Measurements from ENCODE around the gene NCAM1. TPM values are rescaled to one million over a fixed set of nuclear protein-coding genes. Genes with fewer than 3 reads are reported as not detected.

The NCAM1 gene
- total RNA-seq, 1 experiment from 2014 or later = not detected

- Histone ChIP-seq H3K27me3 (ENCODE audit: low read length) (peaks cover 20% of the 10 kb centered on the region; the same call in 1 of the 2 replicates), H3K4me3 (ENCODE audit: low read length) (no peak overlapping the region)
Measured at GRCh38 chr11:113189909-113190667, 228.9 kb downstream of the NCAM1 start.

GRCh38 chr11:113192121-113192925 is 231.1 kb downstream of the NCAM1 start:
- H3K9me3 ChIP-seq (ENCODE audit: low read length) = no peaks in the 10 kb centered on the region
- intact Hi-C loops (cut with micrococcal nuclease) = no loop called here
- no peak overlapping the region for H3K9ac ChIP-seq (ENCODE audit: low read length)
- DNase-seq (no peak), ATAC-seq (no peak)
- no peak overlapping the region for H3K4me3 ChIP-seq (ENCODE audit: low read length)
- H3K9me2 ChIP-seq (replicated peaks; ENCODE audit: low read length) = no peaks in the 10 kb centered on the region
- no TSS peak for BruUV-seq (replicated peaks)
- H3K4me2 ChIP-seq (ENCODE audit: low read length) = no peak overlapping the region
- no peaks in the 10 kb centered on the region for H3K79me2 ChIP-seq (ENCODE audit: low read length)
- no peaks in the 10 kb centered on the region for H3F3A ChIP-seq (ENCODE audit: low read length, unreplicated experiment)
- H4K20me1 ChIP-seq (ENCODE audit: low read length) = no peaks in the 10 kb centered on the region
- no peak overlapping the region for H3K27ac ChIP-seq (ENCODE audit: low read length)
- ChIA-PET POLR2A (ENCODE audit: unreplicated experiment) (no interaction called here), CTCF (no interaction called here)
- H3K27me3 ChIP-seq (ENCODE audit: low read length) = peaks cover 15% of the 10 kb centered on the region; the same call in 1 of the 2 replicates
- H3K4me1 ChIP-seq (ENCODE audit: insufficient read depth, low read length) = peaks cover 7% of the 10 kb centered on the region; the same call in 1 of the 2 replicates
- TF ChIP-seq CTCF (conservative IDR thresholded peaks at IDR 0.05; ENCODE audit: low read depth, low read length) (no peak), EZH2 (IDR thresholded peaks at IDR 0.05; ENCODE audit: low read length, unreplicated experiment) (no peak), EZH2phosphoT487 (IDR thresholded peaks at IDR 0.05; ENCODE audit: borderline replicate concordance, low read length) (no peak)
- no peaks in the 10 kb centered on the region for H3K36me3 ChIP-seq (ENCODE audit: low read depth, low read length)
- no peak overlapping the region for H2AFZ ChIP-seq (ENCODE audit: low read length)

More at GRCh38 chr11:113189909-113190667, 228.9 kb downstream of the NCAM1 start:
- Histone ChIP-seq H3K9ac (ENCODE audit: low read length) (no peak overlapping the region), H3K79me2 (ENCODE audit: low read length) (no peaks in the 10 kb centered on the region), H4K20me1 (ENCODE audit: low read length) (no peaks in the 10 kb centered on the region), H3K27ac (ENCODE audit: low read length) (0 out of 2 replicates have a peak overlapping the region, but pooled peaks have one; percentile 1), H2AFZ (ENCODE audit: low read length) (no peak overlapping the region), H3K4me1 (ENCODE audit: insufficient read depth, low read length) (peaks cover 7% of the 10 kb centered on the region; the same call in 1 of the 2 replicates), H3K4me2 (ENCODE audit: low read length) (peak overlapping the region; percentile 26; the same call in 1 of the 2 replicates), H3K9me2 (replicated peaks; ENCODE audit: low read length) (no peaks in the 10 kb centered on the region), H3K36me3 (ENCODE audit: low read depth, low read length) (no peaks in the 10 kb centered on the region), H3K9me3 (ENCODE audit: low read length) (no peaks in the 10 kb centered on the region), H3F3A (ENCODE audit: low read length, unreplicated experiment) (no peaks in the 10 kb centered on the region)
- no TSS peak for BruUV-seq (replicated peaks)
- POLR2A ChIA-PET (ENCODE audit: unreplicated experiment) = no interaction called here
- intact Hi-C loops (cut with micrococcal nuclease) = no loop called here
- no peak for TF ChIP-seq EZH2 (IDR thresholded peaks at IDR 0.05; ENCODE audit: low read length, unreplicated experiment)
- TF ChIP-seq EZH2phosphoT487 (IDR thresholded peaks at IDR 0.05; ENCODE audit: borderline replicate concordance, low read length) = no peak
- no peak for TF ChIP-seq CTCF (conservative IDR thresholded peaks at IDR 0.05; ENCODE audit: low read depth, low read length)
- CTCF ChIA-PET = no interaction called here
- ATAC-seq (no peak), DNase-seq (peak; percentile 66)

All from PC-3 (cell line).